Epithelial cell of prostate (primary cell): Measurements from ENCODE around the gene CYTH2.
A peak's percentile ranks its signal among the peaks of the same experiment; 100 is the strongest.

Experiments
- DNase-seq: peaks from one replicate; pipeline ENCODE4 v3.0.0-alpha.2; 2011; ENCODE audit warnings: low read depth, low spot score
- H3K27ac ChIP-seq: fragments of 450-650 bp; 2 replicates; pipeline ENCODE4 v1.5.1; 2017; ENCODE audit warnings: mild to moderate bottlenecking

The CYTH2 gene, protein sequence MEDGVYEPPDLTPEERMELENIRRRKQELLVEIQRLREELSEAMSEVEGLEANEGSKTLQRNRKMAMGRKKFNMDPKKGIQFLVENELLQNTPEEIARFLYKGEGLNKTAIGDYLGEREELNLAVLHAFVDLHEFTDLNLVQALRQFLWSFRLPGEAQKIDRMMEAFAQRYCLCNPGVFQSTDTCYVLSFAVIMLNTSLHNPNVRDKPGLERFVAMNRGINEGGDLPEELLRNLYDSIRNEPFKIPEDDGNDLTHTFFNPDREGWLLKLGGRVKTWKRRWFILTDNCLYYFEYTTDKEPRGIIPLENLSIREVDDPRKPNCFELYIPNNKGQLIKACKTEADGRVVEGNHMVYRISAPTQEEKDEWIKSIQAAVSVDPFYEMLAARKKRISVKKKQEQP

DNA sequence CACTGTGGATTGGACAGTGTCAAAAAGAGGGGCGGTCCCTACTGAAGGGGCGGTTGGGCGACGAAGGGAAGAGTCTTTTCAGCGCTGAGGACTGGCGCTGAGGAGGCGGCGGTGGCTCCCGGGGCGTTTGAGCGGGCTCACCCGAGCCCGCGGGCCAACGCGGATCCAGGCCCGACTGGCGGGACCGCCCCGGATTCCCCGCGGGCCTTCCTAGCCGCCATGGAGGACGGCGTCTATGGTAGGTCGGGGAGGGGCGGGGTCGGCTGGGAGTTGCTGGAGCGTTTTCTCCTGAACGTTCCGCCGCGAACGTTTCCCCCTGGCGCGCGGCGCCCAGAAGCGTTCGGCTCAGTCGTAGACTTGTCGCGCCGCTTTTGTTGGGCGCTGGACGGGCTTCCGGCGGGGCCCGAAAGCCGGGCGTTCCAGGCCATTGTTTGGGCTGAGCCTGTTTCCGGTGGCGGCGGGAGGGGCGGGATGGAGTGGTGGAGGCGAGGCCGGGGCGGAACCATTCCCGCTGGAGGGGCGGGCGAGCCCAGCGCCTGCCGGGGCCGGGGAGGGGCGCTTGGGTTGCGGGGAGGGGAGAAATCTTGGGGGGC is at the start of gene CYTH2:
Gene CYTH2, plus strand, starts transcription at position 81 of the 593 bp plus-strand sequence. Its CDS starts 139 bp downstream, at position 220.
- DNase-seq: no peak
- peak within 1 kb of the TSS; percentile 94 for H3K27ac ChIP-seq

DNA sequence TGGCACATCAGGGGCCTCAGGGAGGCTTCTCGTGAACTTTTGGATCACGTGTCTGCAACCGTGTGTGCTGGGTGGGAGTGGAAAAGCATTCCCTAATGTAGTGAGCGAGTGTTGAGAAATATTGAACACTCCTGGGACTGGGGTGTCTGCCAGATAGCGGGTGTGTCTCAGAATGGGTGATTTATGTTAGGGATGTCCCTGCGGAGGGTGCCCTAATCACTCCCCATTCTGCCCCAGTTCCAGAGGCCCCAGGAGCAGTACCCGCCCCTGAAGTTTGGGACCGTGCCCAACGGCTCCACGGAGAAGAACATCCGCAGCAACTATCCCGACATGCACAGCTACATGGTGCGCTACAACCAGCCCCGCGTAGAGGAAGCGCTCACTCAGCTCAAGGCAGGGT is 47.6 kb upstream of the CYTH2 start:
- DNase-seq: no peak
- H3K27ac ChIP-seq: no peak overlapping the region

DNA sequence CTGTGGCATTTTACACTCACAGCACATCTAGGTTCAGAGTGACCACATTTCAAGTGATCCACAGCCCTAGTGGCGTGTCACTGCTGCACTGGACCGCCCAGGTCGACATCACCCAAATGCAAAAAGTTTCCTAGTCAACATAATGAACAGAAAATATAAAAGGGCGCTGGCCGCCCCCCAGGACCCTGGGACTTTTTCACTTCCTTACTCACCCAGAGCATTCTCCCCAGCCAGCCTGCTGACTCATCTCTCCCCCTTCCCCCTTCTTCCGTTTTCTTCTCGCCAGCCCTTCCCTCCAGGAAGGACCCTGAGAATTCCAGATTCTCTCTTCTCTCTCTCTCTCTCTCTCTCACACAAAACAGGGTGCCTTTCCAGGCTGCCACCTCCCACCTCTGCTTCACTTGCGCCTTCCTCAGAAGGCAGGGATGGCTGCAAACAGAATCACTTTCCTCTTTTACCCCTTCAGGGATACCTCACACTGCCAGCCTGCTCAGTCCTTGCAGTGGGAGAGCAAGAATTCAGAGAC is 44.4 kb upstream of the CYTH2 start:
- H3K27ac ChIP-seq: no peak overlapping the region
- DNase-seq: no peak

DNA sequence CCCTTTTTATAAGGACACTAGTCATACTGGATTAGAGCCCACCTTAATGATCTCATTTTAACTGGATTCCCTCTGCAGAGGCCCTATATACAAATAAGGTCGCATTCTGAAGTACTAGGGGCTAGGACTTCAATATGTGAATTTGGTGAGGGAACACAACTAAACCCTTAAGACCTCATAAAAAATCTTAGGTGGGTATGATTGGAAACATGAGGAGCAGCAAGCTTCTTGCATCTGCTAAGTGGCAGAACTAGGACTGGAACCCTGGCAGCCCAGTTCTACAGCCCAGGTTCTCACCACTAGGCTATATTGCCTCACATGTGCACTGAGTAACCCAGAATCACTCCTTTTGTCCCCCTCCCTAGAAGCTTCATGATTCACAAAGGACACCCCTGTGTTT is 40.5 kb upstream of the CYTH2 start:
- H3K27ac ChIP-seq: no peak overlapping the region
- no peak for DNase-seq

DNA sequence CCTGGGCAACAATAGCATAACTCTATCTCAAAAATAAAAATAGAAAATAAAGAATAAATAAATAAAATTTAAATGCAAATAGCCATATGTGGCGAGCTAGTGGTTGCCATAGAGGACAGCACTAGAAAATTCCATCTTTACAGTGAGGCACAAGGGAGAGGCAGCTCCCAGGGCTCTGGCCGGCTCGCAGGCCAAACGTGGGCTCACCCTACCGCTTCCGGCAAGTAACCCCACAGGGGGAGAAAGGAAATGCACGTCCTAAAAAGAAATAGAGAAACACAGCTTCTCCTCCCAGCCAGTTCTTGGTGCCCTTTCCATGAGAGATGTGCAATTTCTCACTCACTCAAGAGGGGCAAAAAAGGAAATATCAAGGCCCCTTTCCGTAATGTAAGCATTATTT is 35.8 kb upstream of the CYTH2 start:
- DNase-seq: no peak
- H3K27ac ChIP-seq: no peak overlapping the region

DNA sequence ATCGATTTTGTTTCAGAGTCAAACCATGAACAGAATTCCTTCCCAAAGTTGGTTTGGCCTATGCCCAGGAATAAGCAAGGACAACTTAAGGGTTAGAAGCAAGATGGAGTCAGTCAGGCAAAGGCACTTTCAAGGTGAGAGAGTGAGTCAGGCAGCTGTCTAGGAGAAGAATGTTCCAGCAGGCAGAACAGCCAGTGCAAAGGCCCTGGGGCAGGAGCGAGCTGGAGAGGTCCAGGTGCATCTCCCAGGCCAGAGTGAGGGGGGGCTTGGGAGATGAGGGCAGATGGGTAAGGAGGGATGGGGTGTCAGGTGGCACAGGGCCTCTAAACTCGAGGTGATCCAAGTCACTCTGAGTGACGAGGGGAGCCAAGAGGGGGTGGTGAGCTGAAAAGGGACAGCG is 32.6 kb upstream of the CYTH2 start:
- H3K27ac ChIP-seq: no peak overlapping the region
- no peak for DNase-seq

DNA sequence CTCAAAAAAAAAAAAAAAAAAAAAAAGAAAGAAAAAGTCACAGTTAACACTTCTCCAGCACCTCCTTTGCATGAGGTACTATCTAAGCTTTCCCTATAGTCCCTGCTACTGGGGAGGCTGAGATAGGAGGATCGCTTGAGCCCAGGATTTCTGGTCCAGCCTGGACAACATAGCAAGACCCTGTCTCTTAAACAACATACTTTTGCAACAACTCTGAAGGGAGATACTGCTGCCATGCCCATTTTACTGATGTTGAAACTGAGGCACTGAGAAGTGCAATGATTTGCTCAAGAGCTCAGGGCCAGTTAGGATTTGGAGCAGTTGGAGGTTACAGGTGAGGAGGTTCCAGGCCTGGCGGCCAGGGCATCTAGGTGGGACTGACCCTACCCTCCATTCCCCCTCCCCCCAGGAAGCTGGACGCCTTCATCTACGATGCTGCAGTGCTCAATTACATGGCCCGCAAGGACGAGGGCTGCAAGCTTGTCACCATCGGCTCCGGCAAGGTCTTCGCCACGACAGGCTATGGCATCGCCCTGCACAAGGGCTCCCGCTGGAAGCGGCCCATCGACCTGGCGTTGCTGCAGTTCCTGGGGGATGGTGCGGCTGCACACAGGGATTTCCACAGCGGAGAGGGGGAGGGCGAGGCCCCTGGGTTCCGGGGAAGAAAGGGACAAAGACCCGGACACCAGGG is 27.7 kb upstream of the CYTH2 start:
- DNase-seq: no peak
- no peak overlapping the region for H3K27ac ChIP-seq

DNA sequence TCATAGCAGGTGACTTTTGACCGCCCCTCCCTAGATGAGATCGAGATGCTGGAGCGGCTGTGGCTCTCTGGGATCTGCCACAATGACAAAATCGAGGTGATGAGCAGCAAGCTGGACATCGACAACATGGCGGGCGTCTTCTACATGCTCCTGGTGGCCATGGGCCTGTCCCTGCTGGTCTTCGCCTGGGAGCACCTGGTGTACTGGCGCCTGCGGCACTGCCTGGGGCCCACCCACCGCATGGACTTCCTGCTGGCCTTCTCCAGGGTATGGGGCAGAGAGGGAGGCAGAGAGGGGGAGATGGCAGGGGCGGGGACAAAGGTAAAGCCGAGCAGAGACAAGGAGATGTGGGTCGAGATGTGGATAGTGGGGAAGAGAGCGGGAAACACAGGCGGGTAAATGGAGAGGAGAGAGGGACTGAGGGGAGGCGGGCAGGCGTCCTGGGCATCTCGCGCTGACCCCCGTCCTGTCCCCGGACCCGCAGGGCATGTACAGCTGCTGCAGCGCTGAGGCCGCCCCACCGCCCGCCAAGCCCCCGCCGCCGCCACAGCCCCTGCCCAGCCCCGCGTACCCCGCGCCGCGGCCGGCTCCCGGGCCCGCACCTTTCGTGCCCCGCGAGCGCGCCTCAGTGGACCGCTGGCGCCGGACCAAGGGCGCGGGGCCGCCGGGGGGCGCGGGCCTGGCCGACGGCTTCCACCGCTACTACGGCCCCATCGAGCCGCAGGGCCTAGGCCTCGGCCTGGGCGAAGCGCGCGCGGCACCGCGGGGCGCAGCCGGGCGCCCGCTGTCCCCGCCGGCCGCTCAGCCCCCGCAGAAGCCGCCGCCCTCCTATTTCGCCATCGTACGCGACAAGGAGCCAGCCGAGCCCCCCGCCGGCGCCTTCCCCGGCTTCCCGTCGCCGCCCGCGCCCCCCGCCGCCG is 26.8 kb upstream of the CYTH2 start:
- no peak for DNase-seq
- H3K27ac ChIP-seq: no peak overlapping the region

DNA sequence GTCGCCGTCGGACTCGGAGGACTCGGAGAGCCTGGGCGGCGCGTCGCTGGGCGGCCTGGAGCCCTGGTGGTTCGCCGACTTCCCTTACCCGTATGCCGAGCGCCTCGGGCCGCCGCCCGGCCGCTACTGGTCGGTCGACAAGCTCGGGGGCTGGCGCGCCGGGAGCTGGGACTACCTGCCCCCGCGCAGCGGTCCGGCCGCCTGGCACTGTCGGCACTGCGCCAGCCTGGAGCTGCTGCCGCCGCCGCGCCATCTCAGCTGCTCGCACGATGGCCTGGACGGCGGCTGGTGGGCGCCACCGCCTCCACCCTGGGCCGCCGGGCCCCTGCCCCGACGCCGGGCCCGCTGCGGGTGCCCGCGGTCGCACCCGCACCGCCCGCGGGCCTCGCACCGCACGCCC is 25.9 kb upstream of the CYTH2 start:
- DNase-seq: no peak
- H3K27ac ChIP-seq: no peak overlapping the region

DNA sequence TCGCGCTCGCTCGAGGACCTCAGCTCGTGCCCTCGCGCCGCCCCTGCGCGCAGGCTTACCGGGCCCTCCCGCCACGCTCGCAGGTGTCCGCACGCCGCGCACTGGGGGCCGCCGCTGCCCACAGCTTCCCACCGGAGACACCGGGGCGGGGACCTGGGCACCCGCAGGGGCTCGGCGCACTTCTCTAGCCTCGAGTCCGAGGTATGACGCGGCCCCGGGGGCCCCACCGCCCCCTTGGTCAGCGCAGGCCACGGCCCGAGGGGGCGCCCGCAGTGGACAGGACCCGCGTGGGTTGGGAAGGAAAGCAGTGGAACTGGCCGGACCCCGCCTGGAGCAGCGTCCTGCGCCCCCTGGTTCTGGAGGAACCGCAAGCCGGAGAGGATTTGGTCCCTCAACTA is 25.4 kb upstream of the CYTH2 start:
- H3K27ac ChIP-seq: no peak overlapping the region
- no peak for DNase-seq

DNA sequence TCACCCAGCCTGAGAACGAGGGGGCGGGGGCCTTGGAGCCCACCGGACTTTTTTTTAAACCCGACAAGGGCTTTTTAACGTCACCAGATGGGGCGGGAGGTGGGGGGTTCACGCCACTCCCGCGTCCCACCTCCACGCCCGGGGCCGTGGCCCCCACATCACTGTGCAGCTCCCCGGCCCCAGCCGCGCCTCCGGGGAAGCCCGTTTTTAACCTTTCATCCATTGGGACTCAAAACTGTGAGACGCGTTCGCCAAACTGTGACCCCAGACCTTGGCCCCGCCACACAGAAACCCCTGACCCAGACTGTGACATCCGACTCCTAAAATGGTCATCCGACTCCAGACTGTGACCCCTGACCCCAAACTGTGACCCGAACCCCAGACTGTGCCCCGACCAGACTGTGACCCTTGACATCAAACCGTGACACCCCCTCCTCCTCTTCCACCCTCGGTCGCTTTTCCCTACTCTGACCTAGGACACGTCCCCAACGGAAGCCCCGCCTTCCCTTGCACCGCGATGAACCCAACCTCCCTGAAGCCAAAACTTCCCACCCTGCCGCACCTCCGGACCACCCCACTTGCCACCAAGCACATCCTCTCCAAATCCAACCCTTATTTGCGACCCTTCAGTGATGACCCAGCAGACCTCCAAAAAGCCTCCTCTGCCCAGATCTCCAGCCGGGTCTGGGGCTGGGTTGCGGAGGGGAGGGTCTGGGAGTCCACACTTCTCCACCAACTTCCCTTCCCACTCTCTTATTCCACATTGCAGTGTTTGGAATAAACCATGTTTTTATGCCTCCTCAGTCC is 24.8 kb upstream of the CYTH2 start:
- peak overlapping the region; percentile 75 for H3K27ac ChIP-seq
- no peak for DNase-seq

DNA sequence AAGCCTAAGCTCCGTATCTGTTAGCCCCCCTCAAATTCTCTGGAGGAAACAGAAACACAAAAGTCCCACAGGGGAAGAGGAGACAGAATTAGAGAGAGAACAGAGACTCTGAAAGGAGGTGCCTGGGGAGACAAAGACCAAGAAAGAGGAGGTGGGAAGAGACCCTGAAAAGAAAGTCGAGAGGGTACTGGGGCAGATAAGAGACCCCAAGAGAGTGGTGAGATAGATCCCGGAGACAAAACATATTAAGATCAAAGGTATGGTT is 24.3 kb upstream of the CYTH2 start:
- H3K27ac ChIP-seq: peak overlapping the region; percentile 75

DNA sequence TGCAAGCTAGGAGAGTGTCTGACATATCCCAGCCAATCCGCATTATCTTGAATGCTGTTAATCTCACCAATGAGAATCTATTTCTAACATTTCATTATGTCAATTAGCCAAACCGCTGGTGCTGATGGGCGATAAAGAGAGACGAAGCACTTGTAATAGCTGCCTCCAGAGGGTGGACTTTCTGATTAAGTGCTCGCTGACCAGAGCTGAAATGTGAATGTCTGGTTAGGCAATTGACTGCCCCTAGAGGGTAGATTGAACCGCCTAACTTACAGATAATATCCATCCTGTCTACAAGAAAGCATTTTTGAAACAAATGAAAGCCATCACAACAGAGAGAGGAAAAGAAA is 23.9 kb upstream of the CYTH2 start:
- peak overlapping the region; percentile 75 for H3K27ac ChIP-seq
- DNase-seq: peak; percentile 57

More for the DNA sequence above, 24.3 kb upstream of the CYTH2 start:
- no peak for DNase-seq

DNA sequence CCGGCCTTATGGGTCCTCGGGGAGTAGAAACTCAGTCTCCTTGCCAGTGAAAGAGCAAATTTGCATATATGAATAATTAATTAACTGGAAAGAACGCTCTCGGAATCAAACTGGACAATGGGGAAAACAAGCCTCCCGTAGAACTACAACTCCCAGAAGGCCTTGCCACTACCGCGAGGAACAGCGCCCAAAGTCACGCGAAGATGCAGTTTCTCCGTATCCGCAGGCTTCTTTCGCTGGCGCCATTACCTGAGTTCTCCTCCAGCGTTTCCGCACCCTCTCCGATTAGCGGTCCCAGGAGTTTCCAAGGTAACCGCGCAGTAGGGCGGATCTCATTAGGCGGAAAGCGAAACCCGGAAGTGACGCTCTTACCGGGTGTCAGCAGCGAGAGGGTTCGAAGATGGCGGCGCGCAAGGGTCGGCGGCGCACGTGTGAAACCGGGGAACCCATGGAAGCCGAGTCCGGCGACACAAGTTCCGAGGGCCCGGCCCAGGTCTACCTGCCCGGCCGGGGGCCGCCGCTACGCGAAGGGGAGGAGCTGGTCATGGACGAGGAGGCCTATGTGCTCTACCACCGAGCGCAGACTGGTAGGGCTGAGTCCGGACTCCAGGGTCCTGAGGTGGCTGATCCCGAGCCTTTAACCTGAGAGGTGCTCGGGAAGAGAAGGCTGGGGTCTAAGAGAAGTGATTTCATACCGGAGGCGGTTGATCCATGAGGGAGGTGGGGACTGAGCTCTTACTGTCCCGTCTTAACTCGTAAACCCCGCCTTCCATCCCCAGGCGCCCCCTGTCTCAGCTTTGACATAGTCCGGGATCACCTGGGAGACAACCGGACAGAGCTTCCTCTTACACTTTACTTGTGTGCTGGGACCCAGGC is 23.3 kb upstream of the CYTH2 start, which contains the start of gene GRWD1:
Gene GRWD1, plus strand, starts transcription at position 378 of the 876 bp plus-strand sequence. Its CDS starts 23 bp downstream, at position 401.
- DNase-seq: peak; percentile 87

DNA sequence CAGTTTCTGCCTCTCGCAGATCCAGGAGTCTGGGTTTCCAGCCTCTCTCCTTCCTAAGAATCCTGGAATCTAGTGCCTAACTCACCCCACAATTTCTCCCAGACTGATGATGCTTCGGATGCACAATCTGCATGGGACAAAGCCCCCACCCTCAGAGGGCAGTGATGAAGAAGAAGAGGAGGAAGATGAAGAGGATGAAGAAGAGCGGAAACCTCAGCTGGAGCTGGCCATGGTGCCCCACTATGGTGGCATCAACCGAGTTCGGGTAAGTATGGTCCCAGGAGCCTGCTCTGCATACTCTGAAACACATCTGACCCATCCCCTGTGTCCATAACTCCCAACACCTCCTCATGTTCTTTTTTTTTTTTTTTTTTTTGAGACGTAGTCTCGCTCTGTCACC is 22.6 kb upstream of the CYTH2 start:
- peak overlapping the region; percentile 75 for H3K27ac ChIP-seq
- DNase-seq: no peak

More for the DNA sequence above, 23.3 kb upstream of the CYTH2 start, which contains the start of gene GRWD1:
- peak within 1 kb of the TSS; percentile 75 for H3K27ac ChIP-seq

DNA sequence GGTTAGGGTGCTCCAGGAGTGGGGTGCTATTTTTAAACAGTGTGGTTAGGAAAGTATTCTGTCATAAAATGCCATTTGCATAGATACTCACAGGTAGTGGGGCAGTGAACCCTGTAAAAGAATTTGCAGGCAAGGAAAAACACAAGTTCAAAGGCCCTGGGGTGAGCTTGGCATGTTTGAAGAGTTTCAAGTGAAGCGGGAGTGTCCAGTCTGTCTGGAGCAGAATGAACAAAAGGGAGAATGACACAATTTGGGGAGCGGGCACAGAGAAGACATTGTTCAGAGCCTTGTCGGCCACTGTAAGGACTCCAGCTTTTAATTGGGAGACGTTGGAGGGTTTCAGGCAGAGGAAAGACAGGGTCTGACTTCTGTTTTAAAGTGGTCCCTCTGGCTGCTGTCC is 20.6 kb upstream of the CYTH2 start:
- no peak overlapping the region for H3K27ac ChIP-seq
- DNase-seq: no peak

DNA sequence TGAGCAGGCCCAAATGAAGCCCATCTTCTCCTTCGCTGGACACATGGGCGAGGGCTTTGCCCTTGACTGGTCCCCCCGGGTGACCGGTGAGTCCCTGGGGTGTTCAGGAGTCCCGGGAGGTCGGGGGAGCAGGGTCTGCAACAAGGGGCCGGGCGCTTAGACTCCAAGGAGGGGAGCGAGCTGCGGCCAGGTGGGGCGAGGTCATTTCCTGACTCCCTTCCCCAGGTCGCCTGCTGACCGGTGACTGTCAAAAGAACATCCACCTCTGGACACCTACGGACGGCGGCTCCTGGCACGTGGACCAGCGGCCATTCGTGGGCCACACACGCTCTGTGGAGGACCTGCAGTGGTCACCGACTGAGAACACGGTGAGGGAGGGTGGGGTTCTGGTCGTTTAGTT is 18.7 kb upstream of the CYTH2 start:
- H3K27ac ChIP-seq: no peak overlapping the region
- no peak for DNase-seq

DNA sequence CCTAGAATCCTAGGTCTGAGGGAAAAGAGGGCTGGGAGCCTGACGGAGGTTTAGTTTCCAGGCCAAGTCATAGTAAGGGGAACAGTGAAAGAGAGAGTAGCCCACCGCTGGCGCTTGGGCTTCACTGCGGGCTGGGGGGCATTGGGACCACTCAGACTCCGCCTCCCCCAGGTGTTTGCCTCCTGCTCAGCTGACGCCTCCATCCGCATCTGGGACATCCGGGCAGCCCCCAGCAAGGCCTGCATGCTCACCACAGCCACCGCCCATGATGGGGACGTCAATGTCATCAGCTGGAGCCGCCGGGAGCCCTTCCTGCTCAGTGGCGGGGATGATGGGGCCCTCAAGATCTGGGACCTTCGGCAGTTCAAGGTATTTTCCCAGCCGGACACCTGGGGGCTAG is 18.3 kb upstream of the CYTH2 start:
- no peak for DNase-seq
- H3K27ac ChIP-seq: no peak overlapping the region

DNA sequence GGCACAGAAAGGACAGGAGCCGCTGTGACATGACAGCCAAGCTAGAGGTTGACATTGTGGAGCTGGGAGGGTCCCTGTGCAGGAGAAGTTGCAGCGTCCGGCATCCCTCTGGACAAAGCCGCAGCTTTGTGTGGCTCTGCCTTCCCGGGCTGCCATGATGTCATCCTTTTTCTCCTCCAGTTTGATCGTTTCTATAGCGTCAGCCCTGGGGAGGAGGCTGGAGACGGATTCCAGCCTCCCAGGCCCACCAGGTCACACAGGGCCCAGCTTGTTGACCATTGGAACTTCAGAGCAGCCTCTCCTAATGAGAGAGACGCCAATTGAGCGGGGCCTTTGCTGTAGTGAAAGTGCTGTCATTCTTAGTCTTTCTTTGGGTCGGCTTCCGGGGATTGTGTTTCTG is 17.5 kb upstream of the CYTH2 start:
- H3K27ac ChIP-seq: no peak overlapping the region
- no peak for DNase-seq
